HL-60 (cell line): ENCODE results near the gene RUFY4.

Experiments
- CTCF ChIP-seq: IDR thresholded peaks from one replicate; pipeline ENCODE4 v1.5.1; 2011; ENCODE audit warnings: low read length, control low read depth, inconsistent platforms; ENCODE audit not compliant: insufficient read depth
- GABPA ChIP-seq: IDR thresholded peaks from 2 replicates; pipeline ENCODE4 v1.6.1; 2012; ENCODE audit warnings: low read depth
- POLR2AphosphoS5 ChIP-seq: IDR thresholded peaks from 2 replicates; pipeline ENCODE4 v1.6.1; 2012; ENCODE audit warnings: low read depth

GRCh38 chr2:218031771-218032257 is 37.2 kb upstream of the RUFY4 start:
- TF ChIP-seq CTCF: no peak
- no peak for TF ChIP-seq POLR2AphosphoS5
- no peak for TF ChIP-seq GABPA
